DOHH2 (cell line): ENCODE data around the gene SNX3.

Source experiments
- H3F3A ChIP-seq: fragments of 200-600 bp; sonication (generic), shearing (Covaris generic); 2 replicates; pipeline ENCODE4 v1.6.0; 2016; ENCODE audit warnings: antibody characterized with exemption, mild to moderate bottlenecking; ENCODE audit not compliant: control insufficient read depth, insufficient read depth
- H3K27ac ChIP-seq: fragments of 200-600 bp; sonication (generic); 2 replicates; pipeline ENCODE4 v1.5.1; 2014; ENCODE audit warnings: low read depth, mild to moderate bottlenecking, low read length, moderate library complexity
- H3K27me3 ChIP-seq: fragments of 200-600 bp; sonication (generic); 2 replicates; pipeline ENCODE4 v1.6.1; 2014; ENCODE audit warnings: mild to moderate bottlenecking, low read length, mixed read lengths; ENCODE audit not compliant: control insufficient read depth
- H3K36me3 ChIP-seq: fragments of 200-600 bp; sonication (generic); 2 replicates; pipeline ENCODE4 v1.6.1; 2014; ENCODE audit warnings: mild to moderate bottlenecking, low read length, moderate library complexity, mixed read lengths; ENCODE audit not compliant: control insufficient read depth
- H3K4me1 ChIP-seq: fragments of 200-600 bp; sonication (generic); 2 replicates; pipeline ENCODE4 v1.6.1; 2014; ENCODE audit warnings: mild to moderate bottlenecking, low read length, mixed read lengths; ENCODE audit not compliant: control insufficient read depth
- H3K4me2 ChIP-seq: fragments of 200-600 bp; sonication (generic); 2 replicates; pipeline ENCODE4 v1.6.0; 2014; ENCODE audit warnings: mild to moderate bottlenecking, low read length, moderate library complexity
- H3K4me3 ChIP-seq: fragments of 200-600 bp; sonication (generic); 2 replicates; pipeline ENCODE4 v1.5.1; 2014; ENCODE audit warnings: mild to moderate bottlenecking, low read length, mixed read lengths
- H3K79me2 ChIP-seq: fragments of 200-600 bp; sonication (generic); 2 replicates; pipeline ENCODE4 v1.6.1; 2014; ENCODE audit warnings: mild to moderate bottlenecking, low read length, mixed read lengths; ENCODE audit not compliant: control insufficient read depth
- H3K9me2 ChIP-seq: fragments of 200-600 bp; sonication (generic); replicated peaks from 2 replicates; pipeline ENCODE4 v1.6.1; 2014; ENCODE audit warnings: mild to moderate bottlenecking, low read length, mixed read lengths; ENCODE audit not compliant: control insufficient read depth
- H3K9me3 ChIP-seq: fragments of 200-600 bp; sonication (generic); 2 replicates; pipeline ENCODE4 v1.6.1; 2014; ENCODE audit warnings: antibody characterized with exemption, low read length, mixed read lengths; ENCODE audit not compliant: control insufficient read depth, insufficient read depth
- H4K20me1 ChIP-seq: fragments of 200-600 bp; sonication (generic); 2 replicates; pipeline ENCODE4 v1.6.0; 2014; ENCODE audit warnings: low read depth, mild to moderate bottlenecking, antibody characterized with exemption, low read length, moderate library complexity; ENCODE audit not compliant: control insufficient read depth, insufficient read depth
- CTCF ChIP-seq: fragments of 200-600 bp; sonication (generic); IDR thresholded peaks from one replicate; pipeline ENCODE4 v1.5.1; 2014; ENCODE audit warnings: antibody characterized with exemption, mild to moderate bottlenecking, low read depth, low read length; ENCODE audit not compliant: poor library complexity, severe bottlenecking
- EZH2phosphoT487 ChIP-seq: fragments of 200-600 bp; sonication (generic); IDR thresholded peaks from 2 replicates; pipeline ENCODE4 v1.6.1; 2017; ENCODE audit warnings: borderline replicate concordance, mild to moderate bottlenecking, antibody characterized with exemption, low read length, moderate library complexity, mixed read lengths

Gene SNX3

GRCh38 chr6:108211671-108212070, 49.2 kb downstream of the SNX3 start:
- Histone ChIP-seq H3K36me3 (peaks cover 16% of the 10 kb centered on the region), H3K9me3 (no peaks in the 10 kb centered on the region), H3K9me2 (no peaks in the 10 kb centered on the region), H3F3A (no peaks in the 10 kb centered on the region), H3K27ac (no peak overlapping the region), H3K79me2 (peaks cover 5% of the 10 kb centered on the region; the same call in 1 of the 2 replicates), H3K4me3 (no peak overlapping the region), H3K4me1 (no peaks in the 10 kb centered on the region), H4K20me1 (no peaks in the 10 kb centered on the region), H3K4me2 (no peak overlapping the region), H3K27me3 (no peaks in the 10 kb centered on the region)
- TF ChIP-seq EZH2phosphoT487 (no peak), CTCF (no peak)

GRCh38 chr6:108210556-108210955, 50.3 kb downstream of the SNX3 start:
- H3K4me3 ChIP-seq: no peak overlapping the region
- H3K9me2 ChIP-seq: no peaks in the 10 kb centered on the region
- no peak for TF ChIP-seq EZH2phosphoT487
- no peak for TF ChIP-seq CTCF
- peaks cover 15% of the 10 kb centered on the region for H3K36me3 ChIP-seq
- H3K4me2 ChIP-seq: no peak overlapping the region
- H3K9me3 ChIP-seq: no peaks in the 10 kb centered on the region
- no peaks in the 10 kb centered on the region for H3K4me1 ChIP-seq
- no peaks in the 10 kb centered on the region for H4K20me1 ChIP-seq
- H3K27ac ChIP-seq: no peak overlapping the region
- no peaks in the 10 kb centered on the region for H3K79me2 ChIP-seq
- no peaks in the 10 kb centered on the region for H3F3A ChIP-seq
- no peaks in the 10 kb centered on the region for H3K27me3 ChIP-seq

- Histone ChIP-seq H3K4me2 (no peak overlapping the region), H3K36me3 (peaks cover 12% of the 10 kb centered on the region), H3K4me3 (no peak overlapping the region), H3K9me2 (no peaks in the 10 kb centered on the region), H3K9me3 (no peaks in the 10 kb centered on the region), H3K27me3 (no peaks in the 10 kb centered on the region), H3F3A (peaks cover 7% of the 10 kb centered on the region; the same call in 1 of the 2 replicates), H3K4me1 (no peaks in the 10 kb centered on the region), H3K27ac (no peak overlapping the region), H3K79me2 (no peaks in the 10 kb centered on the region), H4K20me1 (no peaks in the 10 kb centered on the region)
- TF ChIP-seq CTCF (no peak), EZH2phosphoT487 (no peak)
Measured at GRCh38 chr6:108209738-108210137, 51.1 kb downstream of the SNX3 start.

GRCh38 chr6:108207013-108207412, 53.8 kb downstream of the SNX3 start:
- peaks cover 7% of the 10 kb centered on the region; the same call in 1 of the 2 replicates for H3F3A ChIP-seq
- H3K79me2 ChIP-seq: no peaks in the 10 kb centered on the region
- H4K20me1 ChIP-seq: no peaks in the 10 kb centered on the region
- H3K4me2 ChIP-seq: no peak overlapping the region
- no peaks in the 10 kb centered on the region for H3K27me3 ChIP-seq
- no peak for TF ChIP-seq EZH2phosphoT487
- no peak for TF ChIP-seq CTCF
- no peaks in the 10 kb centered on the region for H3K4me1 ChIP-seq
- H3K9me3 ChIP-seq: no peaks in the 10 kb centered on the region
- peaks cover 9% of the 10 kb centered on the region for H3K36me3 ChIP-seq
- no peaks in the 10 kb centered on the region for H3K9me2 ChIP-seq
- no peak overlapping the region for H3K27ac ChIP-seq
- H3K4me3 ChIP-seq: no peak overlapping the region
